GM12878 (cell line): ENCODE measurements around the gene RGL4. TPM values are rescaled to one million over a fixed set of nuclear protein-coding genes. Genes with fewer than 3 reads are reported as not detected.

Experiments used
- ATAC-seq: fragments of 200-7000 bp; cut with Tn5 transposase; 3 replicates; pipeline ENCODE4 v1.9.1; 2020; ENCODE audit warnings: mild to moderate bottlenecking, moderate library complexity
- BruUV-seq: library from RNA; stranded (reverse); fragments of 400-500 nt; replicated peaks from 2 replicates; lab custom pipeline; 2021; lab: Mats Ljungman, UMichigan
- CTCF ChIA-PET: fragments of 300-600 bp; sonication (Branson Sonifier 250); formaldehyde crosslinking; extraction: SDS; loops from one replicate; lab custom pipeline; 2021; ENCODE audit warnings: inconsistent platforms; lab: Yijun Ruan, JAX
- POLR2A ChIA-PET: fragments of 350-600 bp; formaldehyde crosslinking; extraction: SDS; loops from one replicate; lab custom pipeline; 2021; ENCODE audit warnings: inconsistent platforms; lab: Charles Lee
- RAD21 ChIA-PET: fragments of 300-600 bp; sonication (Branson Sonifier 250); formaldehyde crosslinking; loops from one replicate; lab custom pipeline; 2023; ENCODE audit warnings: antibody characterized with exemption; ENCODE audit not compliant: unreplicated experiment; lab: Charles Lee
- SMC1A ChIA-PET: fragments of 300-600 bp; sonication (Branson Sonifier 250); formaldehyde crosslinking; loops from one replicate; lab custom pipeline; 2023; ENCODE audit not compliant: unreplicated experiment, uncharacterized antibody; lab: Charles Lee
- DNase-seq: peaks from one replicate; pipeline ENCODE4 v3.0.0-alpha.2; 2011; ENCODE audit warnings: low read depth, low spot score
- FAIRE-seq: peaks from 3 replicates; lab custom pipeline; 2011; peaks lifted over from hg19 to GRCh38; lab: Jason Lieb, UNC
- H2AFZ ChIP-seq: 2 replicates; pipeline ENCODE4 v1.6.0; 2011; ENCODE audit warnings: low read depth, low read length, control low read depth; ENCODE audit not compliant: control insufficient read depth
- H3K27ac ChIP-seq: 2 replicates; pipeline ENCODE4 v1.5.1; 2011; ENCODE audit warnings: control low read depth; ENCODE audit not compliant: control insufficient read depth, insufficient read depth
- H3K27me3 ChIP-seq, 2 experiments: replicated peaks in 1 of 2; 2 replicates each; pipeline versions ENCODE4 v1.6.0 to v1.6.1; 2011; ENCODE audit warnings: low read length in 1 of 2; ENCODE audit not compliant: control insufficient read depth in 2 of 2, insufficient read depth in 2 of 2
- H3K36me3 ChIP-seq, 2 experiments: 2 replicates each; pipeline ENCODE4 v1.5.1; 2011; ENCODE audit warnings: low read length in 1 of 2; ENCODE audit not compliant: control insufficient read depth in 2 of 2, insufficient read depth in 2 of 2
- H3K4me1 ChIP-seq: 2 replicates; pipeline ENCODE4 v1.6.1; 2011; ENCODE audit warnings: mild to moderate bottlenecking, low read length, moderate library complexity, mixed read lengths; ENCODE audit not compliant: control insufficient read depth, insufficient read depth
- H3K4me2 ChIP-seq: 2 replicates; pipeline ENCODE4 v1.6.0; 2011; ENCODE audit warnings: control low read depth; ENCODE audit not compliant: control insufficient read depth, insufficient read depth
- H3K4me3 ChIP-seq: fragments of 200-600 bp; sonication (generic); 2 replicates; pipeline ENCODE4 v1.5.1; 2016
- H3K79me2 ChIP-seq: 2 replicates; pipeline ENCODE4 v1.6.0; 2011; ENCODE audit warnings: low read length; ENCODE audit not compliant: control insufficient read depth, insufficient read depth
- H3K9ac ChIP-seq: 2 replicates; pipeline ENCODE4 v1.8.0; 2011; ENCODE audit warnings: low read length, control low read depth, mixed read lengths; ENCODE audit not compliant: control insufficient read depth, insufficient read depth
- H3K9me3 ChIP-seq: replicated peaks from 3 replicates; pipeline ENCODE4 v1.5.1; 2011; ENCODE audit warnings: mild to moderate bottlenecking, low read length; ENCODE audit not compliant: control insufficient read depth, insufficient read depth
- H4K20me1 ChIP-seq: 2 replicates; pipeline ENCODE4 v1.6.0; 2011; ENCODE audit not compliant: control insufficient read depth, insufficient read depth
- CBX3 ChIP-seq: fragments of 200-600 bp; sonication (generic); IDR thresholded peaks from 2 replicates; pipeline ENCODE4 v1.6.1; 2016; ENCODE audit warnings: low read depth, borderline replicate concordance
- CREB1 ChIP-seq: IDR thresholded peaks from 2 replicates; pipeline ENCODE4 v1.6.1; 2012; ENCODE audit warnings: low read depth, mild to moderate bottlenecking, inconsistent platforms
- EP300 ChIP-seq, 2 experiments: fragments of 150-350 bp in 1 of 2; IDR thresholded peaks; 2 replicates each; pipeline ENCODE4 v1.6.1; 2011 to 2012; ENCODE audit warnings: low read depth in 2 of 2, low read length in 2 of 2, borderline replicate concordance in 1 of 2, improper control_type of control experiment in 1 of 2, inconsistent platforms in 1 of 2; ENCODE audit not compliant: control insufficient read depth in 1 of 2
- HCFC1 ChIP-seq: fragments of 150-350 bp; IDR thresholded peaks from 2 replicates; pipeline ENCODE4 v1.6.1; 2014; ENCODE audit warnings: low read length
- HDGF ChIP-seq: fragments of 450-650 bp; IDR thresholded peaks from 2 replicates; pipeline ENCODE4 v1.6.1; 2016; ENCODE audit warnings: antibody characterized with exemption
- IKZF2 ChIP-seq, 2 experiments: fragments of 450-650 bp; IDR thresholded peaks; 2 replicates each; pipeline ENCODE4 v1.6.1; 2017; ENCODE audit warnings: mild to moderate bottlenecking in 2 of 2, moderate library complexity in 2 of 2
- KLF5 ChIP-seq: fragments of 450-650 bp; IDR thresholded peaks from 2 replicates; pipeline ENCODE4 v1.6.1; 2014; ENCODE audit warnings: mild to moderate bottlenecking; ENCODE audit not compliant: partially characterized antibody
- NFYA ChIP-seq: IDR thresholded peaks from 2 replicates; pipeline ENCODE4 v1.6.1; 2011; ENCODE audit warnings: low read depth, mild to moderate bottlenecking, low read length, improper control_type of control experiment, borderline replicate concordance
- RELA ChIP-seq: fragments of 450-650 bp; IDR thresholded peaks from 2 replicates; pipeline ENCODE4 v1.8.0; 2014; ENCODE audit warnings: borderline replicate concordance; ENCODE audit not compliant: partially characterized antibody
- RELB ChIP-seq: fragments of 450-650 bp; IDR thresholded peaks from 2 replicates; pipeline ENCODE4 v1.6.1; 2017; ENCODE audit warnings: low read depth, mild to moderate bottlenecking, moderate library complexity
- SRF ChIP-seq, 2 experiments: IDR thresholded peaks; 2 replicates each; pipeline ENCODE4 v1.6.1; 2011; ENCODE audit warnings: low read depth in 2 of 2, low read length in 2 of 2, mild to moderate bottlenecking in 1 of 2, moderate library complexity in 1 of 2
- TCF3 ChIP-seq: IDR thresholded peaks from 2 replicates; pipeline ENCODE4 v1.6.1; 2012; ENCODE audit warnings: low read depth, mild to moderate bottlenecking, low read length, borderline replicate concordance; ENCODE audit not compliant: insufficient read depth
- ZNF592 ChIP-seq: fragments of 450-650 bp; IDR thresholded peaks from 2 replicates; pipeline ENCODE4 v1.6.1; 2017; ENCODE audit warnings: mild to moderate bottlenecking, moderate library complexity
- WGBS: methylation state at CpG from one replicate; pipeline ENCODE4 v1.1.6; 2016; ENCODE audit warnings: low lambda C conversion rate; ENCODE audit not compliant: insufficient replicate concordance, insufficient coverage; ENCODE audit errors: missing lambda C conversion rate; 5-methylcytosine and 5-hydroxymethylcytosine counted together
- in situ Hi-C: fragments of 300-500 bp; cut with MboI; formaldehyde crosslinking; loops from 9 replicates; pipeline ENCODE4 v1.14.3; 2018; ENCODE audit warnings: mixed read lengths
- intact Hi-C: fragments of 100-400 bp; cut with micrococcal nuclease; formaldehyde crosslinking; loops from one replicate; pipeline ENCODE4 v1.14.2; 2022; ENCODE audit not compliant: unreplicated experiment
- polyA plus RNA-seq, 11 experiments: library from polyadenylated mRNA; depleted of rRNA in 4 of 11; unstranded in 6 of 11; stranded (reverse) in 5 of 11; fragments of >200 nt; fragmentation: Nextera tagmentation in 4 of 11; fragmentation: Illumina TruSeq in 1 of 11; extraction: Ambion mirVana in 4 of 11; extraction: Trizol in 1 of 11; gene quantifications; 1 replicate in 1 of 11; 2 replicates in 10 of 11; pipeline versions ENCODE4 v1.2.1 to v1.2.3, GENCODE V29; 2011 to 2016; ENCODE audit warnings: inconsistent platforms in 2 of 11, missing spikeins in 2 of 11, low read depth in 1 of 11
- total RNA-seq, 4 experiments: library from RNA; depleted of rRNA in 3 of 4; stranded (reverse); fragments of >200 nt in 3 of 4; fragmentation: Illumina TruSeq in 1 of 4; extraction: Trizol in 1 of 4; gene quantifications; 2 replicates each; pipeline versions ENCODE4 v1.2.1 to v1.2.3, GENCODE V29; 2013 to 2021
- TF ChIP-seq, protein P1 (sequence below): fragments of 150-350 bp; IDR thresholded peaks from 2 replicates; pipeline ENCODE4 v1.6.1; 2016; ENCODE audit warnings: low read depth, low read length

Gene RGL4
- total and polyA plus RNA-seq, 10 of the 15 experiments (the other 5 are each of a cell fraction or from before 2014, with no cell fraction given), result 1.4 to 9.0 (median 2.0) TPM; not detected in 1

DNA sequence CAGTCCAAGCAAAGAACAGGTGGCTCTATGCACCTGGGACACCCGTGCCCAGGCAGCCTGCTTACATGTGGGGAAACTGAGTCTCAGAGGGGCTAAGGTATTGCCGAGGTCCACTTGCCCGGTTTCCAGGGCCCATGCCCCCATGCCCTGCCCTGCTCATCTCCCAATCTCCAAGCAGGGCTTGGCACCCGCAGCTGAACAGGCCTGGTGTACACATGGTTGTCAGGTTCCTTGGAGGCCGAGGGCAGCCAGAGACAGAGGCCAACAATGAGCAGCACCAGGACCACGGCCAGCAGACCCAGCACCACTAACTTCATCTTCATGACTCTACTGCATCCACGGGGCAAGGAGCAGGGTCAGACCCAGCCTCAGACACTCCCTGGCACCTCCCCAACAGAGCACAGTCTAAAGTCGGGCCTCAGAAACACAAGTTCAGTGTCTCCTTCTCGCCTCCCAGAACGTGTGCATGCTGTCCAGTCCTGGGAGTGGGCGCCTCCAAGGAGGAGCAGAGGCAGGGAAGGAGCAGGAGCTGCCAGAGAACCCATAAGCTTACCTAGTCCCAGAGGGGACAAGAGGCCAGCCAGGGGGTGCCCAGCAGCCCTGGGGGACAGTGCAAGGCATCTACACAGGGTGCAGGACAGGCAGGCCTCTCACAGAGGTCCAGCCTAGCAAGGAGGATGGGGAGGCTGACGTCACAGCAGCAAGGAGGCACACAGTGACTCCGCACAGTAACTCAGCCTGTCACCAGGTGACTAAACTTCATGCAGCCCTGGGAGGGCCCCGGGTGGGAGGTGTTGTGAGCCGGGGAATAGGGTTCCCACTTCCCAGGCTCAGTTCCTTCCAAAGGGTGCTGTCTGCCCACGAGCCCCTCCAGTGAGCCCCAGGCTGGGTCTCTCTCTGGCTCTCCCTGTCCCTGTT is 20.2 kb upstream of the RGL4 start:
- SMC1A ChIA-PET, result no interaction called here
- no TSS peak for BruUV-seq
- WGBS, result 81% methylated on average over 16 of the region's 16 CpGs
- Histone ChIP-seq H3K27me3 (no peaks in the 10 kb centered on the region), H2AFZ (no peak overlapping the region), H3K27ac (no peak overlapping the region), H4K20me1 (no peaks in the 10 kb centered on the region), H3K36me3 (no peaks in the 10 kb centered on the region), H3K9ac (no peak overlapping the region), H3K4me1 (no peaks in the 10 kb centered on the region), H3K79me2 (no peaks in the 10 kb centered on the region), H3K4me2 (no peak overlapping the region), H3K9me3 (no peaks in the 10 kb centered on the region), H3K4me3 (no peak overlapping the region)
- CTCF ChIA-PET, result no interaction called here
- POLR2A ChIA-PET, result no interaction called here
- in situ Hi-C loops, result no loop called here
- FAIRE-seq (no peak), ATAC-seq (no peak), DNase-seq (no peak)
- intact Hi-C loops, result no loop called here
- RAD21 ChIA-PET, result no interaction called here
- TF ChIP-seq, protein P1, sequence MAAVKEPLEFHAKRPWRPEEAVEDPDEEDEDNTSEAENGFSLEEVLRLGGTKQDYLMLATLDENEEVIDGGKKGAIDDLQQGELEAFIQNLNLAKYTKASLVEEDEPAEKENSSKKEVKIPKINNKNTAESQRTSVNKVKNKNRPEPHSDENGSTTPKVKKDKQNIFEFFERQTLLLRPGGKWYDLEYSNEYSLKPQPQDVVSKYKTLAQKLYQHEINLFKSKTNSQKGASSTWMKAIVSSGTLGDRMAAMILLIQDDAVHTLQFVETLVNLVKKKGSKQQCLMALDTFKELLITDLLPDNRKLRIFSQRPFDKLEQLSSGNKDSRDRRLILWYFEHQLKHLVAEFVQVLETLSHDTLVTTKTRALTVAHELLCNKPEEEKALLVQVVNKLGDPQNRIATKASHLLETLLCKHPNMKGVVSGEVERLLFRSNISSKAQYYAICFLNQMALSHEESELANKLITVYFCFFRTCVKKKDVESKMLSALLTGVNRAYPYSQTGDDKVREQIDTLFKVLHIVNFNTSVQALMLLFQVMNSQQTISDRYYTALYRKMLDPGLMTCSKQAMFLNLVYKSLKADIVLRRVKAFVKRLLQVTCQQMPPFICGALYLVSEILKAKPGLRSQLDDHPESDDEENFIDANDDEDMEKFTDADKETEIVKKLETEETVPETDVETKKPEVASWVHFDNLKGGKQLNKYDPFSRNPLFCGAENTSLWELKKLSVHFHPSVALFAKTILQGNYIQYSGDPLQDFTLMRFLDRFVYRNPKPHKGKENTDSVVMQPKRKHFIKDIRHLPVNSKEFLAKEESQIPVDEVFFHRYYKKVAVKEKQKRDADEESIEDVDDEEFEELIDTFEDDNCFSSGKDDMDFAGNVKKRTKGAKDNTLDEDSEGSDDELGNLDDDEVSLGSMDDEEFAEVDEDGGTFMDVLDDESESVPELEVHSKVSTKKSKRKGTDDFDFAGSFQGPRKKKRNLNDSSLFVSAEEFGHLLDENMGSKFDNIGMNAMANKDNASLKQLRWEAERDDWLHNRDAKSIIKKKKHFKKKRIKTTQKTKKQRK, result no peak
- TF ChIP-seq HDGF (no peak), NFYA (no peak), CREB1 (no peak), EP300 (IDR thresholded peaks at IDR 0.05; ENCODE audit: borderline replicate concordance in 1 of 2, control insufficient read depth in 1 of 2, low read depth in 2 of 2, low read length in 2 of 2) (no peak), CBX3 (no peak), IKZF2 (IDR thresholded peaks at IDR 0.05) (no peak), HCFC1 (no peak), RELB (no peak), TCF3 (no peak), ZNF592 (no peak), KLF5 (no peak), SRF (IDR thresholded peaks at IDR 0.05; ENCODE audit: low read depth in 2 of 2, low read length in 2 of 2) (no peak), RELA (no peak)
